GM12865 (cell line): Measurements from ENCODE around the gene PXMP2.

Source experiments
- DNase-seq: peaks from one replicate; pipeline ENCODE4 v3.0.0; 2010; ENCODE audit warnings: low read depth
- H3K4me3 ChIP-seq: 2 replicates; pipeline ENCODE4 v1.5.1; 2011; ENCODE audit warnings: mild to moderate bottlenecking, low read depth, low read length, control low read depth
- TF ChIP-seq, protein P1 (sequence below): IDR thresholded peaks from 2 replicates; pipeline ENCODE4 v1.5.1; 2011; ENCODE audit warnings: low read length, control low read depth, low read depth, inconsistent platforms; ENCODE audit not compliant: insufficient read depth; ENCODE audit errors: missing control alignments

Gene PXMP2

DNA sequence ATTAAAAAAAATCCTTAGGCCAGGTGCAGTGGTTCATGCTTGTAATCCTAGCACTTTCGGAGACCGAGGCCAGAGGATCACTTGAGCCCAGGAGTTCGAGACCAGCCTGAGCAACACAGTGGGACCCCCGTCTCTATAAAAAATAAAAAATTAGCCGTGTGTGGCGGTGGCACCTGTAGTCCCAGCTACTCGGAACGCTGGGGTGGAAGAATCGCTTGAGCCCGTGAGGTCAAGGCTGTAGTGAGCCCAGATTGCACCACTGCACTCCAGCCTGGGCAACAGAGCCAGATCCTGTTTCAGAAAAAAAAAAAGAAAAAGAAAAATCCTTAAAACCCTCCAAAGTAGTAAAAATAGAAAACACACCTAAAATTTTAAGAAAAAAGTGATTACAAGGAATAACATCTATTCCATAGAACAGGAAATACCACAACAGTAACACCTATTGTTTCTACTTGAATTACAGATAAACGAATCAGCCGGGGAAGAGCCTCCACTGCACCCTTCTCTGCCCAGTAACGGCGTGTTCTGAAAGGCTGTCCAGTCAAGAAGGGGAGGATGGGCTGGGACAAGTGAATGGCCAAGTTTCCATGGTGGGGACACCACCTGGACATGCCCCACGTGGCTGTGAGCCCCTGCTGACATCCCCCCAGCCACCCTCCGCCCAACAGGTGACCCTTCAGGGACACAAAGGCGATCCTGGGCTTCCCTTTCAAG is 18.1 kb upstream of the PXMP2 start:
- H3K4me3 ChIP-seq, result no peak overlapping the region
- no peak for DNase-seq
- TF ChIP-seq, protein P1, sequence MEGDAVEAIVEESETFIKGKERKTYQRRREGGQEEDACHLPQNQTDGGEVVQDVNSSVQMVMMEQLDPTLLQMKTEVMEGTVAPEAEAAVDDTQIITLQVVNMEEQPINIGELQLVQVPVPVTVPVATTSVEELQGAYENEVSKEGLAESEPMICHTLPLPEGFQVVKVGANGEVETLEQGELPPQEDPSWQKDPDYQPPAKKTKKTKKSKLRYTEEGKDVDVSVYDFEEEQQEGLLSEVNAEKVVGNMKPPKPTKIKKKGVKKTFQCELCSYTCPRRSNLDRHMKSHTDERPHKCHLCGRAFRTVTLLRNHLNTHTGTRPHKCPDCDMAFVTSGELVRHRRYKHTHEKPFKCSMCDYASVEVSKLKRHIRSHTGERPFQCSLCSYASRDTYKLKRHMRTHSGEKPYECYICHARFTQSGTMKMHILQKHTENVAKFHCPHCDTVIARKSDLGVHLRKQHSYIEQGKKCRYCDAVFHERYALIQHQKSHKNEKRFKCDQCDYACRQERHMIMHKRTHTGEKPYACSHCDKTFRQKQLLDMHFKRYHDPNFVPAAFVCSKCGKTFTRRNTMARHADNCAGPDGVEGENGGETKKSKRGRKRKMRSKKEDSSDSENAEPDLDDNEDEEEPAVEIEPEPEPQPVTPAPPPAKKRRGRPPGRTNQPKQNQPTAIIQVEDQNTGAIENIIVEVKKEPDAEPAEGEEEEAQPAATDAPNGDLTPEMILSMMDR, result no peak

DNA sequence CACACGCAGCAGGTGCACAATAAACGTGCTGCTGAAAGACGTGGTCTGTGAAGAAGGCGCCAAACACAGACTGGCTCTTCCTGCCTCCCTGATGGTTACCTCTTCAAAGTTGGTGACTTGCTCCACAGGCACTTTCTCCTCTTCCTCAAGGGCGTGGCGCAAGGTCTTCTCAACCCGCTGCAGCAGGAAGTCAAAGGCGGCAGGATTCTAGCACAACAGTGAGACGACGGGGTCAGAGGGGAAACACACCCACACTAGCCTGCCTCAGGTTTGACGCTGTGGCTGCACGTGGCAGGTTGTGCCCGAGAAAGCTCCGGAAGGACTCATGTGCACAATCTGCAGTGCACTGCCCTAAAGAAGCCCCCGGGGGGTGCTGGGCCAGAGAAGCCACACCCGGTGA is 15.3 kb upstream of the PXMP2 start:
- TF ChIP-seq, protein P1, result no peak
- DNase-seq, result no peak
- no peak overlapping the region for H3K4me3 ChIP-seq

DNA sequence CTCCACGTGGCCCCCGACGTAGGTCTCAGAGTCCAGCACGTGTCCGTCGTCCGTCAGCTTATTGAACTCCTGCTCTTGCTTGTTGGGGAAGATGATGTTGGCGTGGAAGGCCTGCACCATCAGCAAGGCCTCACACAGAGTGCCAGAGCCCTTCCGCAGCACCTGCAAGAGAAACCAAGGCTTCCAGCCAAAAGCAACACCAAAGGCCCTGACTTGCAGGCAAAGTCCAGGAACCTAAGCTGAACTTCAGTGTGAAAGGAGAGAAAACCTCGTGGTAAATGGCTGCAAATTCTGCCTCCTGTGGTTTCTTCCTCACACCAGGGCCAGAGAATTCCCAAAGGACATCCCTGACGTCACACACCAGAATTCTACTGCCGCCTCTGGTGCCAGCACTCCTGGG is 14.7 kb upstream of the PXMP2 start:
- TF ChIP-seq, protein P1, result no peak
- H3K4me3 ChIP-seq, result no peak overlapping the region
- no peak for DNase-seq

DNA sequence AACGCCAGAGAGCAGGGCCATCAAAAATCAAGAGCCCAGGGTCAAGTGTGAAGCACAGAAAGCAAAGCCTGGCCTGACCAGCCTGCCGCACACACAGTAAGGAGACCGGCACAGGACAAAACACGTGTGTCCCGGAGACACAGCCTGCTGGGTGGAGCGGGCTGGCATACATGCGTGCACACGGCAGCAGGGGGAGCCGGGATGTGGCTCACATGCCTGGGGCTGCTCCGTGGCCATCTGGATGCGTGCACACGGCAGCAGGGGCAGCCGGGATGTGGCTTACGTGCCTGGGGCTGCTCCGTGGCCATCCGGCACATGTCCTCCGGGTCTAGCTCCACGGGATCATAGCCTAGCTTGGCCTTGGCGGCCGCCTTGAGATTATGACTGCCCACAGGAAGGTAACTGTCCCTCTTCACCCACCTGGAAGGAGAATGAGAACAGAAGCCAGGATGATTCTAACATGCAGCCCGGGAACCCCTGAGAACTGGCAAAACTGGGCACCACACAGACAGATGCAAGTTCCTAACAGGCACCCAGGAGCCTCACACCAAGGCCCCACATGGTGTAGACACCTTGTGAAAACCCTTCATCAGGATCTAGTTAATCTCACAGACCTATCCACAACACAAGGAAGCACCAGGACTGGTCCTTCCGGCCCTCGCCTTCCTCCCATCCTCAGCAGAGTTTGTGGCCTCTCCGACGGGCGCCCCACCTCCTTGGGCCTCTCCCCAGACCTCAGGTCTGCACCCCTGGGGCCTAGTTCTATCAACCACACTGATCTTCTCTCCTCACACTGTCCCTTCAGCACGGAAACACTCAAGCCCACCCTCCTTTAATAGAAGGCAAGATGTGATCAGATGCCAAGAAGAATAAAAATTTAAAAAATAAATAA is 13.9 kb upstream of the PXMP2 start:
- DNase-seq, result no peak
- TF ChIP-seq, protein P1, result no peak
- no peak overlapping the region for H3K4me3 ChIP-seq

DNA sequence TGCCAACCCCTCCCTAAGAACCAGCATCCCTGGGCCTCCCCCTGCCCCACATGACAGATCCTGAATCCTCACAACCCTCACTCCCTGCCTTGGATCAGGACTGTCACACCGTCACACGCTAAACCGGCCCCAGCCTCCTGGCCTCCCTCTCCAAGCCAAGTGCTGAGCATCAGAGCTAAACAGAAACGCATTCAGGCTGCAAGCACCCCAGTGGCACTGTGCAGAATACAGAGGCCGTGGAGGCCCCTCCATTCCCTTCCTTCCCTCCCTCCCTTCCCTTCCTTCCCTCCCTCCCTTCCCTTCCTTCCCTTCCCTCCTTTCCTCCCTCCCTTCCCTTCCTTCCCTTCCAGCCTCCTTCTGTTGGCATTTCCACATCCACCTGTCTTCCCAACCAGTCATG is 12.8 kb upstream of the PXMP2 start:
- TF ChIP-seq, protein P1, result no peak
- no peak for DNase-seq
- no peak overlapping the region for H3K4me3 ChIP-seq

DNA sequence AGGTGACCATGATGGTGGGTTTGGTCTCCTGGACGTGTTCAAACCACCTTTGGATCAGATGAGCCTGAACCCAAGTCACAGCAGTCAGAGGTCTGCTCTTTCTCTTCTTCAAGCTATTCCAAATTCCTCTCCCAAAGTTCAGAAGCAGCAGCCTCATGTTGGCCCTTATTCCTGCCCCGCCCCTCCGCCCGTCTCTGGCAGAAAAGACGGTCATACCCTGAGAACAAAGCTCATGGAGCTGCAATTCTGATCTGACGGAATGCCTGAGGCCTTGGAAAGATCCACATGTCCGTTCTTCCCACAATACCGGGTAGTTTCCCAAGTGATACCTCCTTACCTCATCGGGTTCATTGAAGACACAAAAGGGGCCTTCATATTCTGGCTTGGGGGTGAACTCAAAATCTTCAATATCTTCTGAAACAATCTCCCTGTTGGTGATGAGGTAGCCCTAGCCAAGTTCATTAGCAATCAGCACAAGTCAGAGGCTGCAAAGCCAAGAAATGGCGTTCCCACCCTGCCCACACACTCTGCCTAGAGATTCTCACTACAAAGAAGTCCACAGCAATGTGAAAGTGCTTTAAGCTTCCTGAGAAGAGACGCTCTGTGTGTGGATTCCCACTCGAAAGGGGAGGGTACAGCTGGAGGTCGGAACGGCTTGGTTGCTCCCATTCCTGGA is 11.5 kb upstream of the PXMP2 start:
- H3K4me3 ChIP-seq, result no peak overlapping the region
- TF ChIP-seq, protein P1, result no peak
- DNase-seq, result no peak
